CD8-positive, alpha-beta memory T cell (primary cell): ENCODE results near the gene SLC6A2. TPM values are rescaled to one million over a fixed set of nuclear protein-coding genes. Genes with fewer than 3 reads are reported as not detected.
"Not testable (repeated sequence)": the region's sequence is repeated elsewhere in the genome, so short reads cannot be mapped to it uniquely, and the experiment has no call there.

Experiments
- CTCF ChIA-PET: fragments of 350-600 bp; sonication (Branson Sonifier 250); formaldehyde crosslinking; loops from one replicate; lab custom pipeline; 2021; ENCODE audit warnings: antibody characterized with exemption; lab: Charles Lee
- POLR2A ChIA-PET: fragments of 350-600 bp; sonication (Branson Sonifier 250); formaldehyde crosslinking; loops from one replicate; lab custom pipeline; 2021; ENCODE audit warnings: antibody characterized with exemption; lab: Charles Lee
- DNase-seq, 5 donors: peaks; one replicate each; pipeline versions ENCODE4 v3.0.0 to v3.0.0-alpha.2; 2020 to 2022; ENCODE audit warnings: mixed read lengths in 1 of 5
- H3K27ac ChIP-seq: one replicate; pipeline ENCODE4 v1.7.0; 2013; ENCODE audit warnings: low read depth, mild to moderate bottlenecking, low read length, moderate library complexity
- H3K27me3 ChIP-seq: 2 replicates; pipeline ENCODE4 v1.7.0; 2013; ENCODE audit warnings: low read length, mild to moderate bottlenecking; ENCODE audit not compliant: insufficient read depth, poor library complexity, severe bottlenecking
- H3K36me3 ChIP-seq: 2 replicates; pipeline ENCODE4 v1.7.0; 2013; ENCODE audit warnings: mild to moderate bottlenecking, low read length, moderate library complexity; ENCODE audit not compliant: insufficient read depth
- H3K4me1 ChIP-seq: 2 replicates; pipeline ENCODE4 v1.7.0; 2013; ENCODE audit warnings: mild to moderate bottlenecking, low read length, moderate library complexity; ENCODE audit not compliant: insufficient read depth
- H3K4me3 ChIP-seq: 2 replicates; pipeline ENCODE4 v1.7.0; 2013; ENCODE audit warnings: mild to moderate bottlenecking, low read length
- H3K9me3 ChIP-seq: 2 replicates; pipeline ENCODE4 v1.7.0; 2013; ENCODE audit warnings: mild to moderate bottlenecking, low read length
- H3K27ac Mint-ChIP-seq, 8 donors: one replicate each; pipeline ENCODE4 v1.8.0; 2020 to 2021; ENCODE audit warnings: mixed read lengths in 8 of 8, mild to moderate bottlenecking in 6 of 8, inconsistent platforms in 3 of 8, moderate library complexity in 3 of 8
- H3K27me3 Mint-ChIP-seq, 2 donors: one replicate each; pipeline ENCODE4 v1.8.0; 2020 to 2021; ENCODE audit warnings: mixed read lengths in 2 of 2, mild to moderate bottlenecking in 1 of 2, moderate library complexity in 1 of 2
- H3K36me3 Mint-ChIP-seq, 3 donors: one replicate each; pipeline ENCODE4 v1.8.0; 2020 to 2021; ENCODE audit warnings: mixed read lengths in 3 of 3, inconsistent platforms in 1 of 3, mild to moderate bottlenecking in 1 of 3
- H3K4me1 Mint-ChIP-seq, 3 donors: one replicate each; pipeline ENCODE4 v1.8.0; 2020 to 2021; ENCODE audit warnings: mixed read lengths in 3 of 3, inconsistent platforms in 1 of 3, mild to moderate bottlenecking in 1 of 3
- H3K4me3 Mint-ChIP-seq, 7 donors: one replicate each; pipeline ENCODE4 v1.8.0; 2020 to 2021; ENCODE audit warnings: mixed read lengths in 7 of 7, mild to moderate bottlenecking in 6 of 7, moderate library complexity in 4 of 7, inconsistent platforms in 2 of 7
- H3K9me3 Mint-ChIP-seq, 5 donors: one replicate each; pipeline ENCODE4 v1.8.0; 2020 to 2022; ENCODE audit warnings: mixed read lengths in 5 of 5, mild to moderate bottlenecking in 3 of 5, moderate library complexity in 2 of 5, inconsistent platforms in 1 of 5
- polyA plus RNA-seq: library from polyadenylated mRNA; unstranded; fragments of 300-500 nt; fragmentation: Illumina TruSeq; gene quantifications from one replicate; pipeline ENCODE4 v1.2.3, GENCODE V29; 2021
- total RNA-seq, 2 experiments: library from RNA; stranded (reverse); gene quantifications; one replicate each; pipeline ENCODE4 v1.2.3, GENCODE V29; 2021

The SLC6A2 gene
- total and polyA plus RNA-seq, 3 experiments from 2014 or later, result not detected

DNA sequence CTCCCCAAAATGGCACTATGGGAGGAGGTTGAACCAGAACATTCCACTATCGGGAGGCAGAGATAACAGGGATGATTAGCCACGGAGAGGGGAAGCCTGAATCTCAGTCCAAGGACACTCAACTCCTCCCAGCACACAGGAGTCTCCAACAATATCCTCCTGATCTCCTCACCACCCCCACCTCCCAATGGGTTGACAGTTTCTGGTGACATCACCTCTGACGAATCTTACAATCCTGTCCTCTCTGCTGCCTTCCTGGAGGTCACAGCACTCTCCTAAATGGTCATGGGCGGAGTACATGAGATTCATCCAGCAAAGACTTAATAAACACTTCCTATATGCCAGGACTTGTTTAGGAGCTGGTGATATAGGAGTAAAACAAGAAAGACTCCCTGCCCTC, 80.9 kb downstream of the SLC6A2 start:
- CTCF ChIA-PET, result no interaction called here

DNA sequence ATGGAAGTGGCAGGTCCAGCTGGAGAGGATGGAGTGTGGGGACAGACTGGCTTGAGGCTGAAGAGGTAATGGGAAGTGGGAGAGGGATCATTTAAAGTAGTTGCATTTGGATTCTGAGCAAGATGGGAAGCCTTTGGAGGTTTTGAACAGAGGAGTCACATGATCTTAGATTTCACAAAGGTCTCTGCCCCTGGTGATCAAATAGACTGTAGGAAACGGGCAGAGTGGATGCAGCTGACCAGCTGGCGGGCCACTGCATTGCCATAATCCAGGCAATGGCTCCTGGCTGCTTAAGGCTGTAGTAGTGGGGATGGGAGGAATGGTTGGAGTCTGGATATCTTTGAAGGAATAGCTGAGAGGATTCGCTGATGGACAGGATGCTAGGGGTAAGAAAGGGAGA, 81.5 kb downstream of the SLC6A2 start:
- H3K4me3 ChIP-seq, result no peak overlapping the region
- no peaks in the 10 kb centered on the region for H3K4me1 ChIP-seq
- DNase-seq, result no peak
- Mint-ChIP-seq H3K9me3 (peaks cover 0 to 3% (median 0%) of the 10 kb centered on the region in 5 donors), H3K36me3 (no peaks in the 10 kb centered on the region), H3K4me1 (no peaks in the 10 kb centered on the region), H3K4me3 (no peak overlapping the region), H3K27me3 (peaks cover 30 to 50% of the 10 kb centered on the region in 2 donors), H3K27ac (no peak overlapping the region)
- no peaks in the 10 kb centered on the region for H3K36me3 ChIP-seq
- no peaks in the 10 kb centered on the region for H3K9me3 ChIP-seq
- POLR2A ChIA-PET, result no interaction called here
- H3K27me3 ChIP-seq, result no peaks in the 10 kb centered on the region
- no peak overlapping the region for H3K27ac ChIP-seq
- CTCF ChIA-PET, result no interaction called here

More for the DNA sequence above, 80.9 kb downstream of the SLC6A2 start:
- H3K9me3 Mint-ChIP-seq, result peaks cover 0 to 1% (median 0%) of the 10 kb centered on the region in 5 donors
- POLR2A ChIA-PET, result no interaction called here
- H3K27me3 Mint-ChIP-seq, result peaks cover 25 to 47% of the 10 kb centered on the region in 2 donors
- Histone ChIP-seq H3K9me3 (no peaks in the 10 kb centered on the region), H3K27ac (no peak overlapping the region), H3K4me3 (no peak overlapping the region), H3K4me1 (no peaks in the 10 kb centered on the region), H3K36me3 (no peaks in the 10 kb centered on the region), H3K27me3 (no peaks in the 10 kb centered on the region)
- H3K4me3 Mint-ChIP-seq, result no peak overlapping the region
- H3K36me3 Mint-ChIP-seq, result no peaks in the 10 kb centered on the region
- H3K27ac Mint-ChIP-seq, result no peak overlapping the region
- DNase-seq, result no peak
- H3K4me1 Mint-ChIP-seq, result no peaks in the 10 kb centered on the region

DNA sequence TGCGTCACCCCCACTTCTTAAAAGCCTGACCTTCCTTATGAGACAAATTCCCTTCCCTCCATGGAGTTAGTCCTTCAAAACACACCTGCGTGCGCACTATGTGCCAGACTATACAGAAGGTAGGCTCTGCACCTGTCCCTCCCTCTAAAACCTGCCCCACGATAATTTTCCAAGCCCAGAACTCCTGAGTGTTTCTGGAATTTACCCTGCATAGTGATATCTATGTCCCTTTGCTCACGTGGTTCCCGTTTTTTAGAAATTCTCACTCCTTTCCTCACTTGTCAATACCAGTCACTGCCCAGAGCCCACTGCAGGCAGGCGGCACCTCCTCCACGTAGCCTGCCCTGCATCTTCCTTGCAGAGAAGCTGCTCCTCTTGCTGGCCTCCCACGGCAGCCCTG, 82.2 kb downstream of the SLC6A2 start:
- Histone ChIP-seq H3K36me3 (no peaks in the 10 kb centered on the region), H3K27ac (no peak overlapping the region), H3K9me3 (no peaks in the 10 kb centered on the region), H3K27me3 (no peaks in the 10 kb centered on the region), H3K4me1 (no peaks in the 10 kb centered on the region), H3K4me3 (no peak overlapping the region)
- Mint-ChIP-seq H3K4me3 (peak overlapping the region in 1 of 7 donors; percentile 25), H3K27ac (no peak overlapping the region), H3K36me3 (no peaks in the 10 kb centered on the region), H3K27me3 (peaks cover 32 to 56% of the 10 kb centered on the region in 2 donors), H3K4me1 (no peaks in the 10 kb centered on the region), H3K9me3 (peaks cover 0 to 3% (median 0%) of the 10 kb centered on the region in 5 donors)
- ChIA-PET CTCF (no interaction called here), POLR2A (no interaction called here)
- DNase-seq, result no peak

DNA sequence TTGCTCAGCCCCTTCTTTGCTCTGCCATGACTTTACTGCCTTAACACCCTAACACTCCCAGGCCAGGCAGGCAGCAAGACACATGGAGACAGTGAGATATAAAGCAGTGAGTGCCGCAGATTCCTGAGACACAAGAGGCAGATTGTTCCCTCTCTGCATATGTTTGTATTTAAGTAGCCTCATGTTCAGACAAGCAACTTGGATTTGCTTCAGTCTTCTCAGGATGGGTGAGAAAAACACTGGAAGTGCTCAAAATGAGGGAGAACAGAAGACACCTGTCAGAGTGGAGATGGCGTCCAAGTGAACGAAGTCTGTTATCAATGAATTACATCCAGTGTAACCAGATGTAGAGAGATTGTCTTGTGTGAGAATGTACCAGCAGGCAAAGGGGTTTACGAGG, 90.3 kb downstream of the SLC6A2 start:
- Mint-ChIP-seq H3K9me3 (peaks cover 0 to 2% (median 0%) of the 10 kb centered on the region in 5 donors), H3K27ac (no peak overlapping the region), H3K4me1 (no peaks in the 10 kb centered on the region), H3K27me3 (peaks cover 15 to 49% of the 10 kb centered on the region in 2 donors), H3K4me3 (no peak overlapping the region), H3K36me3 (peaks cover 0 to 1% (median 0%) of the 10 kb centered on the region in 3 donors)
- no peaks in the 10 kb centered on the region for H3K9me3 ChIP-seq
- POLR2A ChIA-PET, result no interaction called here
- DNase-seq, result no peak
- H3K27ac ChIP-seq, result no peak overlapping the region
- H3K27me3 ChIP-seq, result no peaks in the 10 kb centered on the region
- H3K36me3 ChIP-seq, result no peaks in the 10 kb centered on the region
- H3K4me3 ChIP-seq, result no peak overlapping the region
- no peaks in the 10 kb centered on the region for H3K4me1 ChIP-seq
- CTCF ChIA-PET, result no interaction called here

DNA sequence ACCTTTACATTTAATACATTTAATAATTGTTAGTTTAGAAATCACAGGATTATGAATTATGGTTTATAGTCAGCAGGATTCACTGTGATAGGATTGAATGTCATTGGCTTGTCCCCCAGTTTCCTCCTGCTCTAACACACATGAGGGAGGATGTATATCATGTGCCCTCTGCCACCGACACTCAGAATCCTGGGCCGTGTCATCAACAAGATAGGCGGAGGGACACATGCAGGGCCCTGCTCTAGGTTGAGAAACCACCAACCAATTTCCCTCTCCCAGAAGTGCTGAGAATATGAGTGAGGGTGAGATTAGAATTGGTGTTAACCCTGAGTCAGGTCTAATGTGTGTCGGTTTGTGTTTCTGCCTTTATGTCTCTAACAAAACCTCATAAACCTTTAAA, 92.0 kb downstream of the SLC6A2 start:
- Mint-ChIP-seq H3K27ac (no peak overlapping the region), H3K36me3 (peaks cover 0 to 1% (median 0%) of the 10 kb centered on the region in 3 donors), H3K4me1 (peaks cover 8 to 9% (median 8%) of the 10 kb centered on the region in 3 donors), H3K9me3 (peaks cover 0 to 5% (median 3%) of the 10 kb centered on the region in 5 donors), H3K27me3 (peaks cover 3 to 36% of the 10 kb centered on the region in 2 donors), H3K4me3 (no peak overlapping the region)
- Histone ChIP-seq H3K4me1 (no peaks in the 10 kb centered on the region), H3K4me3 (no peak overlapping the region), H3K36me3 (no peaks in the 10 kb centered on the region), H3K27ac (no peak overlapping the region), H3K27me3 (no peaks in the 10 kb centered on the region), H3K9me3 (no peaks in the 10 kb centered on the region)
- ChIA-PET POLR2A (no interaction called here), CTCF (no interaction called here)
- no peak for DNase-seq

DNA sequence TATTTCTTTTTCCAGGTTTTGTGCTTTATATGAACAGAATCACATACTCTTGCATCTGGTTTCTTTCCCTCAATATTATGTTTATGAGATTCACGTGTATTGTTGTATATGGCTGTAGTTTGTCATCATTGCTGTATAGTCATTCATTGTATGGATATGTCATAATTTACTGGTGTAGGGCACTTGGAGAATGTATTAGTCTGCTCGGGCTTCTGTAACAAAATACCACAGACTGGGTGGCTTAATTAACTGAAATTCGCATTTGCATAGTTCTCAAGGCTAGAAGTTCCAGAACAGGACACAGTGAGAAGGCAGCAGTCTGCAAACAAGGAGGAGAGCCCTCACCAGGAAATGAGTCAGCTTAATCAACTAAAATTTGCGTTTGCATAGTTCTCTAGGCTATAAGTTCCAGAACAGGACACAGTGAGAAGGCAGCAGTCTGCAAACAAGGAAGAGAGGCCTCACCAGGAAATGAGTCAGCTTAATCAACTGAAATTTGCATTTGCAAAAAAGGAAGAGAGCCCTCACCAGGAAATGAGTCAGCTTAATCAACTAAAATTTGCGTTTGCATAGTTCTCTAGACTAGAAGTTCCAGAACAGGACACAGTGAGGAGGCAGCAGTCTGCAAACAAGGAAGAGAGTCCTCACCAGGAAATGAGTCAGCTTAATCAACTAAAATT, 96.8 kb downstream of the SLC6A2 start:
- H3K4me3 ChIP-seq, H3K36me3 ChIP-seq, DNase-seq, CTCF ChIA-PET, H3K36me3 Mint-ChIP-seq, POLR2A ChIA-PET, H3K27me3 ChIP-seq, H3K4me1 ChIP-seq, H3K27me3 Mint-ChIP-seq, H3K9me3 ChIP-seq: not testable (repeated sequence)
- H3K27ac ChIP-seq, result peak overlapping the region; percentile 39
- H3K4me1 Mint-ChIP-seq, result peaks cover 23 to 27% (median 26%) of the 10 kb centered on the region in 3 donors
- H3K9me3 Mint-ChIP-seq, result peaks cover 7 to 15% (median 9%) of the 10 kb centered on the region in 5 donors
- H3K27ac Mint-ChIP-seq, result peak overlapping the region; percentile 84 to 98 (median 92)
- H3K4me3 Mint-ChIP-seq, result peak overlapping the region in 6 of 7 donors; percentile 63 to 73 (median 66)

DNA sequence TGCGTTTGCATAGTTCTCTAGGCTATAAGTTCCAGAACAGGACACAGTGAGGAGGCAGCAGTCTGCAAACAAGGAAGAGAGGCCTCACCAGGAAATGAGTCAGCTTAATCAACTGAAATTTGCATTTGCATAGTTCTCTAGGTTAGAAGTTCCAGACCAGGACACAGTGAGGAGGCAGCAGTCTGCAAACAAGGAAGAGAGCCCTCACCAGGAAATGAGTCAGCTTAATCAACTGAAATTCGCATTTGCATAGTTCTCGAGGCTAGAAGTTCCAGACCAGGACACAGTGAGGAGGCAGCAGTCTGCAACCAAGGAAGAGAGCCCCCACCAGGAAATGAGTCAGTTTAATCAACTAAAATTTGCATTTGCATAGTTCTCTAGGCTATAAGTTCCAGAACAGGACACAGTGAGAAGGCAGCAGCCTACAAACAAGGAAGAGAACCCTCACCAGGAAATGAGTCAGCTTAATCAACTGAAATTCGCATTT, 97.4 kb downstream of the SLC6A2 start:
- Histone ChIP-seq H3K27ac (peak overlapping the region; percentile 39), H3K4me3 (peak overlapping the region; percentile 24)
- H3K27me3 ChIP-seq, H3K4me1 ChIP-seq, POLR2A ChIA-PET, H3K27me3 Mint-ChIP-seq, CTCF ChIA-PET, H3K9me3 ChIP-seq, H3K36me3 ChIP-seq, H3K36me3 Mint-ChIP-seq: not testable (repeated sequence)
- H3K4me1 Mint-ChIP-seq, result peaks cover 23 to 27% (median 26%) of the 10 kb centered on the region in 3 donors
- peaks cover 7 to 15% (median 9%) of the 10 kb centered on the region in 5 donors for H3K9me3 Mint-ChIP-seq
- peak overlapping the region; percentile 84 to 98 (median 92) for H3K27ac Mint-ChIP-seq
- peak in 1 of 5 donors; percentile 19 for DNase-seq
- peak overlapping the region in 6 of 7 donors; percentile 63 to 73 (median 66) for H3K4me3 Mint-ChIP-seq
